HG03457 (cell line): ENCODE results near the gene PCSK5.

Experiments
- ATAC-seq: cut with Tn5 transposase; IDR thresholded peaks from one replicate; pipeline ENCODE4 v1.9.1; 2021; ENCODE audit warnings: moderate number of reproducible peaks; ENCODE audit not compliant: unreplicated experiment

The PCSK5 gene

DNA sequence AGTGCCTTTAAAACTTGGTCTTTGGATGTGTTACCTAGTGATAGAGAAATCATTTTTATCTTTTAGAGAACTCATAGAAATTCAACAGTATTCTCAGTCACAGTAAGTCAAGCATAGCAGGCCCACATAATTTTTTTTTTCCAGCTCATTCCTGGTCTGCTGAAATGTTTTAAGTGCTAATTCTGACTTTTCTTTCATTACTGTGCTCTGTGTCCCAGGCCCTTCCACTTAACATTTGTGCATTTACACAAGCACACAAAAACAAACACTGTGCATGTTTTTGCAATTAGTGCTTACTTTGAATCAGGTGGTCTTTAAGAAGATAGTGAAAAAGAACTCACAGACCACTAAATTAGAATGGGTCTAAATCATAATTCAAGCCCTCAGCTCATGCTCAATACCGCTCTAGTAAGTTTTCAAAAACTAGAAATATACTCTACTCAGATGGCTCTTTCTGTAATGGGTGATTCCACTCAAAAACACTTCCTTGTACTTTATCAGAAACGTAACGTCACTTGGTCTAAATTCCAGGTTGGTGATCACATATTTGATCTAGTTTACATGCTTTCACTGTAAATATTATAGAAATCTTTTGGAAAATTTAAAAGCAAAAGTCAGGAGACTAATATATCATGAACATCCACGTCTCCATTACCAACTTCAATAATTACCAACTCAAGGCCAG, 107.8 kb downstream of the PCSK5 start:
- no peak for ATAC-seq

DNA sequence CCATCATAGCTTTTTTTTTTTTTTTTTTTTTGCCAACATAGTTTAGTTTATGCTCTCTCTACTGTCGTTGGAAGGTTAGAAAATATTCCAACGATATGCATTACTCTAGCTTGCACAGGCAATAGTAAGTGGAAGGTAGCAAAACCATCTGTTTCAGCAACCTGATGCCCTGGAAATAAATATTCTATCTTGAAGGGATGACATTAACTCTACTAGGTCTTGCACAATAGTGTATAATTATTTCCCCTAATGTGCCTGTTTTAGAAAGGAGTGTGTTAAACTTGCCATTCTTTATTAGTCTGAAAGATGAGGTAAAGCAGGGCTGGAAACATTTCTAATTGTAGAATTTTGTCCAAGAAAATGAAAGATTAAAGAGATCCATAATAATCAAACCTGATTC, 111.0 kb downstream of the PCSK5 start:
- ATAC-seq: no peak

DNA sequence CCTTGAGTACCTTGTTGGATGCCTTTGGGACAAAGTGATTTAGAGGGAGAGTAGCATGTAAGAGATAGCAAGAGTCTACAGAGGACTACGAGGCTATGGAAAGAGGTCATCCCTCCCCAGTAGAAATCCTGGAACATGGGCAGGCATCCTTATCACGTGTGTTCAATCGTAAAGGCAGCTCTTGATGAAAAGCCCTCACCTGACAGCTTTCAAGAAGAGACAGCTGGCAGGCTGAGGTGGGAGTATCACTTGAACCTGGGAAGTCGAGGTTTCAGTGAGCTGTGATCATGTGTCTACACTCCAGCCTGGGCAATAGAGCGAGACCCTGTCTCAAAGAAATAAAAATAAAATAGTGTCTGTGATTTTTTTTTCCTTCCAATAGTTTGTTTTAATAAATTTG, 112.6 kb downstream of the PCSK5 start:
- no peak for ATAC-seq

DNA sequence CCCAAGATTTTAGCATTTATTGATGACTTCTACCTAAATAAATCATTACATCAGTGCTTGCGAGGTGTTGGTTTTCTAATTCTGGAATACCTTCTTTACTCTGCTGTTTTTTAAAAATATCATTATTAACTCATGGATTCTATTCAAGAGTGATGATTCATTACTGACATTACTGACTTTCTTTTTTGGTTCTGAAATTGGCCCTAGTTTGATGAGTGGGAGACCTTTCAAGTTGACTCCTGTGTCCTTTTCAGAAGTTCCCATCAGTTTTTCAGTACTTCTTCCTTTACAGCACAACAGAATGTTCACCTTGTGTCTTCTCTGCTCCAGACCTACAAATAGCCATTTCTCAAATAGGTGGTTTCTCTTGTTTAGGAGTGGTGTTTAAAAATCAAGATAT, 114.1 kb downstream of the PCSK5 start:
- no peak for ATAC-seq

GRCh38 chr9:76007935-76008334, 117.5 kb downstream of the PCSK5 start:
- ATAC-seq: no peak

GRCh38 chr9:76013809-76014208, 123.3 kb downstream of the PCSK5 start:
- no peak for ATAC-seq

DNA sequence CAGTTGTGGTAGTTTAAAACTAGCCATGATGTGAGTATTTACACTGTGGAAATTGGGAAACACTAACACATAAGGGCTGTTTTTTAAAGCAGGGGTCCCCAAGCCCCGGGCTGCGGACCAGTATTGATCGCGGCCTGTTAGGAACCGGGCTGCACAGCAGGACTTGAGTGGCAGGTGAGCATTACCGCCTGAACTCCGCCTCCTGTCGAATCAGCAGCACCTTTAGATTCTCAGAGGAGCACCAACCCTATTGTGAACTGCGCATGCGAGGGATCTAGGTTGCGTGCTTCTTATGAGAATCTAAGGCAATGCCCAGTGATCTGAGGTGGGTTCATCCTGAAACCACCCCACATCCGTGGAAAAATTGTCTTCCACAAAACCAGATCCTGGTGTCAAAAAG, 127.8 kb downstream of the PCSK5 start:
- ATAC-seq: no peak

DNA sequence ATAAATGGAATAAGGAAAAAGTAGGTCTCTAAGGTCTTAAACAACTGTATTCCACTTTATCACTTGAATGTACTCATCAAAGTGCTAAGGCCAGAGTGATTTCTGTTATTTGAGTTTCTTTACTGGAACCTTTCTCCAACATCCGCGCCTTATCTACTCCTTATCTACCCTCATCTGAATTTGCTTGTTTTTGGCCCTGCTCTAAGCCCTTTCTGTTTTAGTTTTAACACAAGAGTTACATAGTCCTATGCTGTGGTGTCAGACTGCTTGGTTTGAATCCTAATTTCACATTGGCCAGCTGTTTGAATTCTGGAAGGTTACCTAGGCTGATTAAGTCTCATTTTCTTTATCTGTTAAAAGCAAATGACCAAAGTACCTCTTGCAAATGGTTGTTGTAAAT, 128.3 kb downstream of the PCSK5 start:
- ATAC-seq: no peak

DNA sequence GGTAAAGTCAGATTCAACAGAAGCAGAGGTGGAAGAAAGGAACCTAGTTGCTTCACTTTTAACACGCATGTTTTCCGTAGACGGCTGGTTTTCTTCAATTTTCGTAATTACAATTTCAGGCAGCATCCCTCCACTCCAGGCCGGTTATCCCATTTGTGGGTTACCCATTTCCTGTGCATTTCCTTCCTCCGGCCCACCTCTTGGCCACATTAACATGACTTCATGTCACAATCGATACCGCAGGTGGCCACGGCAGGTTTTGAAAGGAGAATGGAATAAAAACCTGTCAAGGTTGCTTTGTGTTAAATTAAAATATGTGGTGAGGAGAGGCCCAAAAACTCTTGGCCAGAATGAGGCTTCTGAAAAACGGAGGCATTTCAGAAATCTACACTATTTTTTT, 130.2 kb downstream of the PCSK5 start:
- ATAC-seq: no peak

DNA sequence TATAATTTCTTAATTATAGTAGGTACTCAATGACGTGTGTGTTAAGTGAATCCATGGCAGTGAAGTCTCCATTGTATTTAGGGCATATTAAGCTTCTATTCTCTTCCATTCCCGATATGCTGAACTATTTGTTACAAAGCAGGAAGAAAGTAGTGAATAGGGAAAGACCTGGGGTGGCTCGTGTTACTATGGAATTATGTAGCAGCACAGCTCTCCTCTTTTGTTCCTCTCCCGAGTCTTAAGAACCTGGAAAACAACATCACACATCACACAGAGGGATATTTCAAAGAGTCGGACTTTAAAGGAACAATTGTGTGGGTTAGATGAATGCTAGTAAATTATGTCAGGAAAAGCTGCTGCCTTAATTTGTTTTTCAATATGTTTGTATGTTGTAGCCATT, 131.8 kb downstream of the PCSK5 start:
- no peak for ATAC-seq

DNA sequence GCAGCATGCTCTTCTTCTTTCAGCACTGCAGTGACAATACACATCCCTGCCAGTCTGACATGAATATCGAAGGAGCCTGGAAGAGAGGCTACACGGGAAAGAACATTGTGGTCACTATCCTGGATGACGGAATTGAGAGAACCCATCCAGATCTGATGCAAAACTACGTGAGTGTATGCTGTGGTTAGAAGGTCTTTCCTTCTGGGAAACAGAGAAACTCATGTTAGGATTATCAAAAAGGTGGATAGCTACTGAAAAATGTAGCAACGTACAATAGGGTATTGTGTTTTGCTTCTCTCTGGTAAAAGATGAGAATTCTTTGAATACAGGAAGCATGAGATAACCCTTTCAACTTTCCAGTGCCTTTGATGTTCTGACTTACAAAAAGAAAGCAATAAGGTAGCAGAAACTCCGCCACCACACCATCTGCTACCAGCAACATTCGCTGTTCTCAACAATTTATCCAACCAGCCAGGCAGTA, 133.3 kb downstream of the PCSK5 start:
- ATAC-seq: no peak

GRCh38 chr9:76025286-76025685, 134.8 kb downstream of the PCSK5 start:
- ATAC-seq: no peak

DNA sequence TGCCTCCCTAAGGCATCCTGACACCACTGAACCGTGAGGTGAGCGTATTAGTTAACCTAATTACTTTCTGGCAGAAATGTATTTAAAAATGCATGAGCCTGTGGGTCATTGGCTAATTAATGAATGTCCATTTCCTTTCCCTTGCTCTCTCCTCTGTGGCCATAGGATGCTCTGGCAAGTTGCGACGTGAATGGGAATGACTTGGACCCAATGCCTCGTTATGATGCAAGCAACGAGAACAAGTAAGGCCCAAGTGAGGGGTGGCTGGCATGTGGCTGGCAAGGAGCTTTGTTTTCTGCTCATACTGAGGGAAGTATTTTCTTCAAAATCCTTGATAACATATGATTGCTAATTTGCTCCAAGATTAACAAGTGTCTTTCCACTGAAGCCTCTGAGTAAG, 136.3 kb downstream of the PCSK5 start:
- no peak for ATAC-seq

DNA sequence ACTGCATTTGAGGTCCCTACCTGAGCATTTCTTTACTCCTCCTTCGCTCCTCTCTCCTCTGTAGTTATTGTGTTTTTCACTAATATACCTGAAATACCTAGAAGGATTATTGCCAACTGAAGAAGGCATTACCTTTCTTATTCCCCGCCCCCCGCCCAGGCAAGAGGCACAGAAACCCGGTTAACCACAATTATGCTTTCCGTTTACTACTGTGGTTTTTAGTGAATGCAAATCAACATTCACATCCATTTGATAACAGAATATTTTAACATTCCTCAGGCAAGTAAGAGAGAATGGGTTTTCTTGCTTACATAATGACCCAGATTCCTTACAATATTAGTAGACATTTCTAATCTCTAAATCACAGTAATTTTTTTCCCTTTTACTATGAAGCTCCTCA, 136.9 kb downstream of the PCSK5 start:
- no peak for ATAC-seq

DNA sequence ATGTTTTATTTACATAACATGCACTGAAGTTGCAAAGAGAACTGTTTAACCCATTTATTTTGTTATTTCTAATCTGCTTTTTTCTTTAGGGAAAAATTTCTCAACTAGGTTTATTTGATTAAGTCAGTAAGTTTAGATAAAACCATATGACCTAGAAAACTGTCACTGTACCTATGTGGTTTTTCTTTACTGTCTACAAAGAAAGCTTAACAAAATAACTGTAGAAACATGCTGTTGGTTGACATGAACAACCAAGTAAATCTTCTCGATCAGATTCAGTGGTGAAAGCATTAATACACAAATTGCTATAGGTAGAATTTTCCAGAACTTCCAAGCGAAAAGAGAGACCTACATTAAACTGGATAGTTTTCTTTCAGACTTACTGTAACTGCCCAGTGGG, 137.4 kb downstream of the PCSK5 start:
- ATAC-seq: no peak

- no peak for ATAC-seq
Measured at GRCh38 chr9:76032038-76032796, 141.7 kb downstream of the PCSK5 start.

GRCh38 chr9:76032797-76033373, 142.4 kb downstream of the PCSK5 start:
- no peak for ATAC-seq

DNA sequence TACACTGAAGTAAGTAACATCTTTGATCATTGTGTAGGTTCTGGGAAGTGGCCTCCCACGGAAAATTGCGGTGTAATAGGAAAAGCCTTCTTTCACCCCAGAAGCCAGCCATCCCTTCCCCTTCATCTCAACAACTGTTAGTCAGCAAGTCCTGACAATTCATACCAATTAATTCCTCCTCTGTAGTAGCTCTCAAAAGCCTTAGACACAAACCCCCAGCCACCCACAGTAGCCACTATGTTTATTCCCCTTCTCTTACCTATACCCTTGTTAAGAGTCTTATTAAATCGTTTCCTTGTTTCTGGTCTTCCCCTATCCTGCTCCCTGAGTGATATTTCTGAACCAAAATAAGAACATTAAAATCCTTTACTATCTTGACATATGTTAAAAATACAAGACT, 143.6 kb downstream of the PCSK5 start:
- ATAC-seq: no peak

GRCh38 chr9:76036762-76037161, 146.3 kb downstream of the PCSK5 start:
- no peak for ATAC-seq

GRCh38 chr9:76037587-76038225, 147.2 kb downstream of the PCSK5 start:
- no peak for ATAC-seq

GRCh38 chr9:76038431-76038830, 148.0 kb downstream of the PCSK5 start:
- ATAC-seq: no peak
